Stimulated activated CD4-positive, alpha-beta T cell treated with anti-CD3 and anti-CD28 coated beads, Interleukin-4, amount 100 ng/mL, for 1 hour (primary cell): ENCODE results near the gene OBI1.

Source experiments
- DNase-seq: peaks from one replicate; pipeline ENCODE4 v3.0.0-alpha.2; 2020

OBI1 gene

GRCh38 chr13:78602561-78603239 lies 56.3 kb downstream of the OBI1 start:
- no peak for DNase-seq

- no peak for DNase-seq
These were observed 56.9 kb downstream of the OBI1 start for GRCh38 chr13:78601874-78602560.

- DNase-seq, result no peak
These were observed 57.7 kb downstream of the OBI1 start for GRCh38 chr13:78601124-78601873.

GRCh38 chr13:78600280-78600883 lies 58.6 kb downstream of the OBI1 start:
- no peak for DNase-seq

GRCh38 chr13:78599645-78600279 lies 59.2 kb downstream of the OBI1 start:
- DNase-seq, result no peak

- no peak for DNase-seq
These were observed 59.9 kb downstream of the OBI1 start for GRCh38 chr13:78598966-78599644.

GRCh38 chr13:78598116-78598781 lies 60.7 kb downstream of the OBI1 start:
- DNase-seq, result no peak

GRCh38 chr13:78597602-78597932 lies 61.4 kb downstream of the OBI1 start:
- DNase-seq, result no peak

GRCh38 chr13:78596736-78597601 lies 62.0 kb downstream of the OBI1 start:
- DNase-seq, result no peak

GRCh38 chr13:78596399-78596735 lies 62.6 kb downstream of the OBI1 start:
- DNase-seq, result no peak

GRCh38 chr13:78595495-78596398 lies 63.2 kb downstream of the OBI1 start:
- no peak for DNase-seq

- DNase-seq, result no peak
These were observed 64.4 kb downstream of the OBI1 start for GRCh38 chr13:78594456-78594975.

- DNase-seq, result no peak
These were observed 65.1 kb downstream of the OBI1 start for GRCh38 chr13:78593652-78594455.

GRCh38 chr13:78593129-78593528 lies 65.8 kb downstream of the OBI1 start:
- DNase-seq, result no peak

- DNase-seq, result no peak
These were observed 66.4 kb downstream of the OBI1 start for GRCh38 chr13:78592584-78592983.

GRCh38 chr13:78589206-78589605 lies 69.7 kb downstream of the OBI1 start:
- DNase-seq, result no peak

- no peak for DNase-seq
These were observed 71.6 kb downstream of the OBI1 start for GRCh38 chr13:78587395-78587794.

GRCh38 chr13:78586706-78587105 lies 72.2 kb downstream of the OBI1 start:
- DNase-seq, result no peak

- DNase-seq, result no peak
These were observed 82.7 kb downstream of the OBI1 start for GRCh38 chr13:78576261-78576660.
